Stomach (tissue), 4 donors: ENCODE measurements around the gene RAB28.

Experiments
- EP300 ChIP-seq: sonication (generic); formaldehyde crosslinking; IDR thresholded peaks from one replicate; pipeline ENCODE4 v1.6.1; 2017; ENCODE audit warnings: antibody characterized with exemption
- TF ChIP-seq, protein P1 (sequence below), 7 experiments: fragments of 450-650 bp in 4 of 7; fragments of 200-600 bp in 3 of 7; sonication (generic) in 3 of 7; IDR thresholded peaks; one replicate each; pipeline ENCODE4 v1.5.1; 2016 to 2019; ENCODE audit warnings: antibody characterized with exemption in 7 of 7, control low read depth in 2 of 7, mild to moderate bottlenecking in 1 of 7

DNA sequence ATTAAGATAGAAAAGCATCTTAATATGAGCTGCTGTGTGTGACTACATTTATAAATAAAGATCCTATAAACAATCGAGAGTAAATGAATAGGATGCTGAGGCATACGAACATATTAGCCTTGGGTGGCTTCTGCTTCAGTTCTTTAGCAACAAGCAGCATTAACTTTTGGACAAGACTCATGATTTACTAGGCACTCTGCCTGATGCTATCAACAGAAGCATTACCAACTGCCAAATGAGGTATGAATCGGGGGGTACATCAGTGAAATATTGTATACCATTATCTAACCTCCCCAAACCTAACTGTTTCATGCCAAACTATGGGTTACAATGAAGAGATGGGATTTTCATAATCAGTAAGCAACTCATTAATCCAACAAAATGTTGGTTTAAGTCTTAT, 113.1 kb downstream of the RAB28 start:
- TF ChIP-seq, protein P1, sequence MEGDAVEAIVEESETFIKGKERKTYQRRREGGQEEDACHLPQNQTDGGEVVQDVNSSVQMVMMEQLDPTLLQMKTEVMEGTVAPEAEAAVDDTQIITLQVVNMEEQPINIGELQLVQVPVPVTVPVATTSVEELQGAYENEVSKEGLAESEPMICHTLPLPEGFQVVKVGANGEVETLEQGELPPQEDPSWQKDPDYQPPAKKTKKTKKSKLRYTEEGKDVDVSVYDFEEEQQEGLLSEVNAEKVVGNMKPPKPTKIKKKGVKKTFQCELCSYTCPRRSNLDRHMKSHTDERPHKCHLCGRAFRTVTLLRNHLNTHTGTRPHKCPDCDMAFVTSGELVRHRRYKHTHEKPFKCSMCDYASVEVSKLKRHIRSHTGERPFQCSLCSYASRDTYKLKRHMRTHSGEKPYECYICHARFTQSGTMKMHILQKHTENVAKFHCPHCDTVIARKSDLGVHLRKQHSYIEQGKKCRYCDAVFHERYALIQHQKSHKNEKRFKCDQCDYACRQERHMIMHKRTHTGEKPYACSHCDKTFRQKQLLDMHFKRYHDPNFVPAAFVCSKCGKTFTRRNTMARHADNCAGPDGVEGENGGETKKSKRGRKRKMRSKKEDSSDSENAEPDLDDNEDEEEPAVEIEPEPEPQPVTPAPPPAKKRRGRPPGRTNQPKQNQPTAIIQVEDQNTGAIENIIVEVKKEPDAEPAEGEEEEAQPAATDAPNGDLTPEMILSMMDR (IDR thresholded peaks at IDR 0.05), result no peak
- TF ChIP-seq EP300, result no peak
